A549 (cell line): ENCODE data around the gene NFE2L2. TPM values are rescaled to one million over a fixed set of nuclear protein-coding genes. Genes with fewer than 3 reads are reported as not detected.
A peak's percentile ranks its signal among the peaks of the same experiment; 100 is the strongest.

Experiments
- BCL3 ChIP-seq: fragments of >200 bp; sonication (Bioruptor Twin); formaldehyde crosslinking; IDR thresholded peaks from 3 replicates; pipeline ENCODE4 v1.6.1; 2016
- BHLHE40 ChIP-seq: IDR thresholded peaks from 2 replicates; pipeline ENCODE4 v1.6.1; 2012; ENCODE audit warnings: low read depth, low read length, inconsistent platforms
- CBX2 ChIP-seq: fragments of 200-600 bp; sonication (generic); IDR thresholded peaks from 2 replicates; pipeline ENCODE4 v1.6.1; 2016; ENCODE audit warnings: low read depth, mild to moderate bottlenecking, borderline replicate concordance
- CBX8 ChIP-seq: fragments of 200-600 bp; sonication (generic); IDR thresholded peaks from 2 replicates; pipeline ENCODE4 v1.6.1; 2016
- EHMT2 ChIP-seq: fragments of 200-600 bp; sonication (generic); IDR thresholded peaks from 2 replicates; pipeline ENCODE4 v1.6.1; 2016; ENCODE audit warnings: antibody characterized with exemption, low read depth, mild to moderate bottlenecking, moderate library complexity
- ESRRA ChIP-seq: fragments of 150-350 bp; IDR thresholded peaks from 2 replicates; pipeline ENCODE4 v1.6.1; 2014; ENCODE audit warnings: mild to moderate bottlenecking, low read length, borderline replicate concordance
- FOSL2 ChIP-seq, 2 experiments: fragments of 450-650 bp in 1 of 2; fragments of >200 bp in 1 of 2; sonication (Bioruptor Twin) in 1 of 2; formaldehyde crosslinking; IDR thresholded peaks; 2 replicates each; pipeline versions ENCODE4 v1.5.0 to v1.6.1; 2016 to 2020; ENCODE audit warnings: mild to moderate bottlenecking in 1 of 2, moderate library complexity in 1 of 2
- GATA3 ChIP-seq: IDR thresholded peaks from 2 replicates; pipeline ENCODE4 v1.6.1; 2012; ENCODE audit warnings: borderline replicate concordance
- HDAC2 ChIP-seq: fragments of 200-600 bp; sonication (generic); IDR thresholded peaks from 2 replicates; pipeline ENCODE4 v1.6.1; 2016
- HES2 ChIP-seq: fragments of >200 bp; sonication (Bioruptor Twin); formaldehyde crosslinking; IDR thresholded peaks from 2 replicates; pipeline ENCODE4 v1.6.1; 2016
- HOXA7 ChIP-seq: fragments of 250-450 bp; sonication (Bioruptor Pico); IDR thresholded peaks from 2 replicates; pipeline ENCODE4 v1.5.0; 2020; ENCODE audit warnings: mild to moderate bottlenecking, moderate library complexity
- HOXB13 ChIP-seq: fragments of 250-450 bp; sonication (Bioruptor Pico); IDR thresholded peaks from 2 replicates; pipeline ENCODE4 v1.5.0; 2020; ENCODE audit warnings: low read depth, mild to moderate bottlenecking, moderate library complexity
- HOXB5 ChIP-seq: fragments of 250-450 bp; sonication (Bioruptor Pico); IDR thresholded peaks from 2 replicates; pipeline ENCODE4 v1.5.0; 2020; ENCODE audit warnings: mild to moderate bottlenecking, moderate library complexity
- KDM1A ChIP-seq: fragments of 200-600 bp; sonication (generic); IDR thresholded peaks from 2 replicates; pipeline ENCODE4 v1.6.1; 2016; ENCODE audit warnings: low read depth, mild to moderate bottlenecking
- KDM5A ChIP-seq: fragments of 200-600 bp; sonication (generic); IDR thresholded peaks from 2 replicates; pipeline ENCODE4 v1.6.1; 2016; ENCODE audit warnings: antibody characterized with exemption, mild to moderate bottlenecking
- MAX ChIP-seq: IDR thresholded peaks from 2 replicates; pipeline ENCODE4 v1.6.1; 2012
- NFE2L2 ChIP-seq: fragments of 150-350 bp; conservative IDR thresholded peaks from 2 replicates; pipeline ENCODE4 v1.6.1; 2014; ENCODE audit warnings: low read length
- NPAS2 ChIP-seq: fragments of 250-450 bp; sonication (Bioruptor Pico); IDR thresholded peaks from 2 replicates; pipeline ENCODE4 v1.8.0; 2022; ENCODE audit warnings: mild to moderate bottlenecking, moderate library complexity, borderline replicate concordance
- POLR2A ChIP-seq: IDR thresholded peaks from 2 replicates; pipeline ENCODE4 v1.6.1; 2012; ENCODE audit warnings: mild to moderate bottlenecking, low read length
- RARB ChIP-seq: fragments of 250-450 bp; sonication (Bioruptor Pico); IDR thresholded peaks from 2 replicates; pipeline ENCODE4 v1.8.0; 2021; ENCODE audit warnings: mild to moderate bottlenecking, moderate library complexity
- REST ChIP-seq: fragments of 200-600 bp; sonication (generic); IDR thresholded peaks from 2 replicates; pipeline ENCODE4 v1.6.1; 2016; ENCODE audit warnings: antibody characterized with exemption, mild to moderate bottlenecking, moderate library complexity
- RFX5 ChIP-seq: fragments of 450-650 bp; IDR thresholded peaks from 2 replicates; pipeline ENCODE4 v1.7.1; 2014; ENCODE audit warnings: antibody characterized with exemption, mild to moderate bottlenecking, moderate library complexity
- SMC3 ChIP-seq: fragments of >200 bp; sonication (Bioruptor Twin); formaldehyde crosslinking; IDR thresholded peaks from 3 replicates; pipeline ENCODE4 v1.6.1; 2018; ENCODE audit warnings: inconsistent platforms
- TP53 ChIP-seq: fragments of 250-450 bp; sonication (Bioruptor Pico); IDR thresholded peaks from 2 replicates; pipeline ENCODE4 v1.5.0; 2021; ENCODE audit warnings: mild to moderate bottlenecking, moderate library complexity
- ZFP36 ChIP-seq: fragments of 450-650 bp; IDR thresholded peaks from 2 replicates; pipeline ENCODE4 v1.6.1; 2014; ENCODE audit warnings: borderline replicate concordance; ENCODE audit not compliant: partially characterized antibody
- polyA plus RNA-seq, 4 experiments: library from polyadenylated mRNA; depleted of rRNA in 3 of 4; stranded (reverse); fragments of >200 nt; fragmentation: RNase III in 1 of 4; extraction: RNeasy Plus Mini Kit Qiagen cat#74134 plus additional on column Dnase treatment in 1 of 4; gene quantifications; 2 replicates in 3 of 4; 3 replicates in 1 of 4; pipeline ENCODE4 v1.2.3, GENCODE V29; 2011 to 2017

NFE2L2 gene
- polyA plus RNA-seq, 2 of the 4 experiments (the other 2 are of a cell fraction), result 65.8 to 146 TPM

DNA sequence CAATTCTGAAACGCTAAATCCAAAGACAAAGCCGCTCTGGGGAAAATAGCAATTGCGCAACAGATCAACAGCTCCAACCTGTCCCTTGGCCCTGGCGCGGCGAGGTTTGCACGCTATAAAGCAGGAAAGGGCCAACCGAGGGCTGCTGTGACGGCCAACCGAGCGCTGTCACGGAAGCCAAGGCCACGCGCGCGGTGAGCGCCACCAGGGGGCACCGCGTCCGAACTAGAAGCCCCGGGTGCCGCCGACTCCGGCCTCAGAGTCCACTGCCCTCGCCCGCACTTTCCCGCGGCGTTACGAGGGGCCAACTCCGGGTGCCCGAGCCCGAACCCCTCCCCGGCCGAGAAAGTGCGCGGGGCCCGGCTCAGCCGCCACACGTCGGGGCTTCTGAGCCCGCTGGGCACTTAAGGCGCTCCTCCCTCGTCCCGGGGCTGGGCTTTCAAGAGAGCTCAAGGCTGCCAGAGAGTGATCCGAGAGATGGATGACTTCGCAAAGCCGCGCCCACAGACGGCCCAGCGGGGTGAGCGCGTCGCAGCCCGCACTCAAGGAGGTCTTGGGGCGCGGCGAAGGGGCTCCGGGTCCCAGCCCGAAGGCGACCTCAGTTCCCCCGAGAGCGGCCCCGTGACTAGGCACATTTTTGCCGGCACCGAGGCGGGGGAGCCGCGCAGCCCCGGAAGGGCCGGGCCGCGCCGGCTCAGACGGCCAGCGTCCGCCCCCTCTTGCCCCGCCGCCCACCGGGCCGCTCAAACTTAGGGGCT, 897 bp downstream of the NFE2L2 start (continued):
- TF ChIP-seq EHMT2 (no peak), HDAC2 (no peak), BHLHE40 (no peak), NFE2L2 (peak; percentile 47; the same call in 1 of the 2 replicates), HES2 (peak; percentile 64), POLR2A (peak; percentile 24), MAX (peak; percentile 99), CBX2 (no peak), HOXA7 (CRISPR knock-in tag) (0 out of 2 replicates have a peak, but pooled peaks have one; percentile 36), HOXB5 (CRISPR knock-in tag) (peak; percentile 88; the same call in 1 of the 2 replicates), RFX5 (no peak), ZFP36 (no peak), TP53 (CRISPR knock-in tag) (0 out of 2 replicates have a peak, but pooled peaks have one; percentile 74), RARB (CRISPR knock-in tag) (peak; percentile 62; the same call in 1 of the 2 replicates), KDM5A (no peak), CBX8 (no peak), NPAS2 (no peak), KDM1A (no peak), GATA3 (peak; percentile 91), REST (no peak), ESRRA (no peak), SMC3 (peak; percentile 96), HOXB13 (CRISPR knock-in tag) (no peak), FOSL2 (IDR thresholded peaks at IDR 0.05) (no peak), FOSL2 (CRISPR knock-in tag; IDR thresholded peaks at IDR 0.05) (peak; percentile 66), BCL3 (peak; percentile 91)
